Activated CD4-positive, alpha-beta T cell treated with anti-CD3 and anti-CD28 coated beads, Interleukin-2, Interleukin-4, amounts not matched to agents 100 ng/mL and 50 ng/mL, durations not matched to agents 16 hours and 8 hours (primary cell): ENCODE measurements around the gene WDR89.
"Not testable (repeated sequence)": the region's sequence is repeated elsewhere in the genome, so short reads cannot be mapped to it uniquely, and the experiment has no call there.

Experiments used
- DNase-seq: peaks from one replicate; pipeline ENCODE4 v3.0.0-alpha.2; 2020; ENCODE audit warnings: low spot score

The WDR89 gene

GRCh38 chr14:63641473-63642228, at the start of gene WDR89:
TSS of gene WDR89 (minus strand) at chr14:63641871. CDS start at chr14:63599942, 41,929 bp downstream.
- DNase-seq = peak; percentile 99

- DNase-seq = no peak
Observed at GRCh38 chr14:63689132-63689531, 47.5 kb upstream of the WDR89 start.

GRCh38 chr14:63686926-63687325, 45.3 kb upstream of the WDR89 start:
- DNase-seq = no peak

GRCh38 chr14:63685401-63685800, 43.7 kb upstream of the WDR89 start:
- no peak for DNase-seq

GRCh38 chr14:63682727-63683593, 41.3 kb upstream of the WDR89 start:
- DNase-seq = no peak

GRCh38 chr14:63678536-63678935, 36.9 kb upstream of the WDR89 start:
- DNase-seq = no peak

- no peak for DNase-seq
Observed at GRCh38 chr14:63677891-63678379, 36.3 kb upstream of the WDR89 start.

GRCh38 chr14:63676615-63677014, 34.9 kb upstream of the WDR89 start:
- DNase-seq = no peak

- DNase-seq = no peak
Observed at GRCh38 chr14:63673886-63674497, 32.3 kb upstream of the WDR89 start.

GRCh38 chr14:63673255-63673654, 31.6 kb upstream of the WDR89 start:
- no peak for DNase-seq

GRCh38 chr14:63672417-63673180, 30.9 kb upstream of the WDR89 start:
- no peak for DNase-seq

- DNase-seq = no peak
Observed at GRCh38 chr14:63671987-63672386, 30.3 kb upstream of the WDR89 start.

GRCh38 chr14:63670692-63671091, 29.0 kb upstream of the WDR89 start:
- no peak for DNase-seq

GRCh38 chr14:63666335-63666734, 24.7 kb upstream of the WDR89 start:
- DNase-seq = no peak

GRCh38 chr14:63663428-63664341, 22.0 kb upstream of the WDR89 start:
- no peak for DNase-seq

- DNase-seq = no peak
Observed at GRCh38 chr14:63662776-63663175, 21.1 kb upstream of the WDR89 start.

- not testable (repeated sequence) for DNase-seq
Observed at GRCh38 chr14:63661881-63662280, 20.2 kb upstream of the WDR89 start.

- DNase-seq = no peak
Observed at GRCh38 chr14:63659726-63660125, 18.1 kb upstream of the WDR89 start.

GRCh38 chr14:63656194-63656593, 14.5 kb upstream of the WDR89 start:
- DNase-seq = no peak

GRCh38 chr14:63654936-63655335, 13.3 kb upstream of the WDR89 start:
- no peak for DNase-seq

- DNase-seq = no peak
Observed at GRCh38 chr14:63654346-63654745, 12.7 kb upstream of the WDR89 start.
